ENCODE measurements around the gene BDNF.
A peak's percentile ranks its signal among the peaks of the same experiment; 100 is the strongest.

Gene BDNF

DNA sequence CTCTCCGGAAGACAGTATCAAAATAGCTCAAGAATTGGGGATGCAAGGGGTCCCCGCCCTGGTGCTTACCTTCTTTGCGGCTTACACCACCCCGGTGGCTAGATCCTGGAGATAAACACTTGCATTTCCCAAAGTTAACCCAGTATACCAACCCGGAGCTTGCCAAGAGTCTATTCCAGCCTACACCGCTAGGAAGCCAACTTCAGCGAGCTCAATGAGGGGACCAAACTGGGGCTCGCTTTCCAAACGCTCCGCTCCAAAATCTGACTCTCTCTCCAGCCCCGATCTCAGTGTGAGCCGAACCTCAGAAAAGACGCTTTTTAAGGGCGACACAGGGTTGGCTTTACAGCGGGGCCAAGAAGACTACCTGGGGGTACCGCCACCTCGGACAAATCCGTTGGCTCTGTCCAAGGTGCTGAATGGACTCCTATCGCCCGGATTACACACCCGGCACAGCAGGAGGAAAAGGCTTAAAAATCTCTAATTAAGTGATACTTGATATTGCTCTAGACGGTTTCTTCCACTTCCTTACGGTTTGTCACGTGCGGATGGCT lies 20.1 kb upstream of the BDNF start:
- peaks cover 68% of the 10 kb centered on the region for H3K27me3 ChIP-seq (ENCODE audit: control insufficient read depth, insufficient read depth, low read length, poor library complexity, severe bottlenecking)
- H3K9me3 ChIP-seq (ENCODE audit: control insufficient read depth, low read length) = no peaks in the 10 kb centered on the region
- no peak overlapping the region for H3K27ac ChIP-seq (ENCODE audit: insufficient read depth, low read depth, low read length, poor library complexity, severe bottlenecking)
- WGBS, 2 experiments = 1% methylated on average over 25 of the region's 25 CpGs
- no peak overlapping the region for H3K4me3 ChIP-seq (ENCODE audit: insufficient read depth, low read depth, low read length)
- no peaks in the 10 kb centered on the region for H3K36me3 ChIP-seq (ENCODE audit: control insufficient read depth, insufficient read depth, low read length)
- peaks cover 16% of the 10 kb centered on the region for H3K4me1 ChIP-seq (ENCODE audit: control insufficient read depth, insufficient read depth, low read length)

DNA sequence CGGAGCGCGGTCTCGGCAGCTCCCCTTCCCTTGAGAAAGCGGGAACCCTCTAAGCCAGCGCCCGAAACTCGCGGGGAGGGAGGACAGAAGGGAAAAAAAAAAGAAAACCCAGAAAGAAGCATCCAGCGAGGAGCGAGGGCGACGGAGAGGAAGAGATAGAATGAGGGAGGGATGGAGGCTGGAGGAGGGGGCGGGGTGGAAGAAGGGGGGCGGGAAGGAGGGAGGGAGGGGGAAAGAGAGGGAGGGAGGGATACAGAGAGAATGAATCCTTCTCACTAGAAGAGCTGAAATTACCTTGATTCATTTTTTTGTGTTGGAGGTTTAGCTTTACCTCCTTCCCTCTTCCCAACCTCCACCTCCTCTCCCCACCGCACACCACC lies 19.3 kb upstream of the BDNF start:
- peaks cover 60% of the 10 kb centered on the region for H3K27me3 ChIP-seq (ENCODE audit: control insufficient read depth, insufficient read depth, low read length, poor library complexity, severe bottlenecking)
- H3K9me3 ChIP-seq (ENCODE audit: control insufficient read depth, low read length) = no peaks in the 10 kb centered on the region
- 3 to 5% methylated on average over 11 to 14 of the region's 16 CpGs for WGBS, 2 experiments
- no peaks in the 10 kb centered on the region for H3K36me3 ChIP-seq (ENCODE audit: control insufficient read depth, insufficient read depth, low read length)
- H3K4me3 ChIP-seq (ENCODE audit: insufficient read depth, low read depth, low read length) = peak overlapping the region; percentile 62
- peak overlapping the region; percentile 99 for H3K27ac ChIP-seq (ENCODE audit: insufficient read depth, low read depth, low read length, poor library complexity, severe bottlenecking)
- peaks cover 16% of the 10 kb centered on the region for H3K4me1 ChIP-seq (ENCODE audit: control insufficient read depth, insufficient read depth, low read length)

DNA sequence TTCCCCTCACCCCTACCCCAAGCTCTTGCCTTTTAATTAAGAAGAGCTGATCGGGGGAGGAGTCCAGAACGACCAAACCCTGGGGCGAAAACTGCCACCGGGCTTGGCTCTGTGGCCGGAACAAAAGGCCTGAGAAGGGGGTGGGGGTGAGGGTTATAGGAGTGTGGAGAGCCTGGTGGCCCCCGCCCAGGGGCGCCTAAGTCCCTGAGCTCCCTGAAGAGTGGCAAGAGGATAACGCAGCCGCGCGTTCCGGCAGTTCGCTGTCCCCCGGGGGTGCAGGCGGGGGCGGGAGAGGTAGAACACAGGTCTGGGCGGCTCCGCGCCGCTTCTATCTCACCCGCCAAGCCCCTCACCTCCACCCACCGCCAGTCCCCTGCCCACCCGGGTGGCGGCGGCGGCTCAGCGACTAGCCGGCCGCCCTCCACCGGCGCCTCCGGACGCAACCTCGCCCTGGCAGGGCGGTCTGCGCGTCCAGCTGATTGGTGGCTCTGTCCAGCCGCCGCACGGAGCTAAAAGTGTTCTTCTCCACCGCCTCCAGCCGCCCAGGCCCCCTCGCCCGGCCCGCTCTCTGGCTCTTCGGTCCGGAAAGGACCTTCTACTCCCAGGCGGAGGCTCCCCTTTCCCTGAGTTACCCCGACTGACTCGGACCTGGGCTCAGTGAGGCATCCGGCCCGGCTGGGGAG lies 18.7 kb upstream of the BDNF start:
- Histone ChIP-seq H3K27ac (ENCODE audit: insufficient read depth, low read depth, low read length, poor library complexity, severe bottlenecking) (peak overlapping the region; percentile 99), H3K4me1 (ENCODE audit: control insufficient read depth, insufficient read depth, low read length) (peaks cover 16% of the 10 kb centered on the region), H3K27me3 (ENCODE audit: control insufficient read depth, insufficient read depth, low read length, poor library complexity, severe bottlenecking) (peaks cover 55% of the 10 kb centered on the region), H3K4me3 (ENCODE audit: insufficient read depth, low read depth, low read length) (peak overlapping the region; percentile 62), H3K36me3 (ENCODE audit: control insufficient read depth, insufficient read depth, low read length) (no peaks in the 10 kb centered on the region), H3K9me3 (ENCODE audit: control insufficient read depth, low read length) (no peaks in the 10 kb centered on the region)
- WGBS, 2 experiments = 0% methylated on average over 52 of the region's 52 CpGs

DNA sequence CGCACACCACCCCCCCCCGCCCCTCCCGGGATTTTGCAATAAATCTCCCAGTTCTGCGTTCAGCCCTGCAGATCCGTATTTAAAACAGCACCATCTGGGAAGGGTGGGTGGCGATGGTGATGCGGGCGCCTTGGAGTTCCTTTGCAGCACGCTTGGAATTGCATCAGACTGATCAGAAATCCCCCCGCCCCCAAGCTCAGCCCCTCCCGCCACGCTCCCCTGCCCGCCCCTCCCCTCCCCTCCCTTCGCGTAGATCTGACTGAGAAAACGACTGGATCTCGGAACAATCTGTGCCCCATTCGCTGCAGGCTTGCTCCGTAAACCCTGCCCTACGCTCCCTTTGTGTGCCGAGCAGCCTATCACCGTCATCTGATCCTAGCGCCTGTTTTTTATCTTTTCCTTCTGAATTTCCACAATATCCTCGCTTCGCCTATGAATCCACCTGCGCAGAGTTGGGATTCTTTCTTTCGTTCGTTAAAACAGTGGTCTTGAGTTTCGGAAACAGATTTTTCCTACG lies 18.1 kb upstream of the BDNF start:
- WGBS, 2 experiments = 0% methylated on average over 26 to 30 of the region's 30 CpGs
- peak overlapping the region; percentile 99 for H3K27ac ChIP-seq (ENCODE audit: insufficient read depth, low read depth, low read length, poor library complexity, severe bottlenecking)
- H3K36me3 ChIP-seq (ENCODE audit: control insufficient read depth, insufficient read depth, low read length) = no peaks in the 10 kb centered on the region
- H3K4me1 ChIP-seq (ENCODE audit: control insufficient read depth, insufficient read depth, low read length) = peaks cover 16% of the 10 kb centered on the region
- no peaks in the 10 kb centered on the region for H3K9me3 ChIP-seq (ENCODE audit: control insufficient read depth, low read length)
- H3K27me3 ChIP-seq (ENCODE audit: control insufficient read depth, insufficient read depth, low read length, poor library complexity, severe bottlenecking) = peaks cover 49% of the 10 kb centered on the region
- H3K4me3 ChIP-seq (ENCODE audit: insufficient read depth, low read depth, low read length) = peak overlapping the region; percentile 62

DNA sequence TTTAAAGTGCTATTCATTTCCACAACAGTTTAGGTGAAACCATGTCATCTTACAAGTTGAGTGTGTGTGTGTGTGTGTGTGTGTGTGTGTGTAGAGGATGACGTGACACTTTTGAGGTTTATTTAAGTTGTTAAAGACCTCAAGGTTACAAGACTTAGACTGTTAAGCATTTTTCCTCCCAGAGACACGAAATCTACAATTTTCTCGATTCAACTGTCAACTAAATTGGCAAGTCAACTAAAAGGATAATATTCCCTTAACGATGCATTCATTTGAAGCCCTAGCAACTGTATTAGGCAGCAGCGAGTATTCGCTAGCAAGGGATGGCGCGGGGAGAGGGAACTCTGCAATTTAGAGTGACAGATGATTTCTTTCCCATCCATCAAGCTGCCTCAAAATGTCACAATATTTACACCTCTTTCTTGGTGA lies 17.6 kb upstream of the BDNF start:
- H3K36me3 ChIP-seq (ENCODE audit: control insufficient read depth, insufficient read depth, low read length) = no peaks in the 10 kb centered on the region

DNA sequence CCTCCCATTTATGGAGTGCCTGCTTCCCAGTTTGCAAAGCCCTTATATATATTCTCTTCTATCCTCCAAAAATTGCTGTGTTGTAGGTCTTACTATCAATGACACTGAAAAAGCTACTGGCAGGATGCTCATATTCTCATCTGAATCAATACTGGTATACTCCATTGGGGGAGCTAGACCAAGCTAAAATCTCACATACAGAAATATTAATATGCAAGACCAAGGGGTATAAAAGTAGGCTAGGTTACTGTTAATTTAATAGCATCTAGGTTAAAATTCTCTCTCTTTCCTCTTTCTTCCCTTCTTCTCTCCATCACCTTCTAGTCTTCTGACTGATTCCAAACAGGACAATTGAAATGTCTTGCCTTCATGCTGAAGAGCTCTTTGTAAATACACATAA lies 17.1 kb upstream of the BDNF start:
- Histone ChIP-seq H3K36me3 (ENCODE audit: control insufficient read depth, insufficient read depth, low read length) (no peaks in the 10 kb centered on the region), H3K27ac (ENCODE audit: insufficient read depth, low read depth, low read length, poor library complexity, severe bottlenecking) (no peak overlapping the region), H3K9me3 (ENCODE audit: control insufficient read depth, low read length) (no peaks in the 10 kb centered on the region), H3K4me1 (ENCODE audit: control insufficient read depth, insufficient read depth, low read length) (peaks cover 16% of the 10 kb centered on the region), H3K4me3 (ENCODE audit: insufficient read depth, low read depth, low read length) (peak overlapping the region; percentile 62), H3K27me3 (ENCODE audit: control insufficient read depth, insufficient read depth, low read length, poor library complexity, severe bottlenecking) (peaks cover 39% of the 10 kb centered on the region)

More for the DNA sequence above, 17.6 kb upstream of the BDNF start:
- peaks cover 16% of the 10 kb centered on the region for H3K4me1 ChIP-seq (ENCODE audit: control insufficient read depth, insufficient read depth, low read length)
- peak overlapping the region; percentile 99 for H3K27ac ChIP-seq (ENCODE audit: insufficient read depth, low read depth, low read length, poor library complexity, severe bottlenecking)
- peaks cover 43% of the 10 kb centered on the region for H3K27me3 ChIP-seq (ENCODE audit: control insufficient read depth, insufficient read depth, low read length, poor library complexity, severe bottlenecking)
- H3K4me3 ChIP-seq (ENCODE audit: insufficient read depth, low read depth, low read length) = peak overlapping the region; percentile 62
- H3K9me3 ChIP-seq (ENCODE audit: control insufficient read depth, low read length) = no peaks in the 10 kb centered on the region
- 1 to 2% methylated on average over 8 of the region's 8 CpGs for WGBS, 2 experiments

DNA sequence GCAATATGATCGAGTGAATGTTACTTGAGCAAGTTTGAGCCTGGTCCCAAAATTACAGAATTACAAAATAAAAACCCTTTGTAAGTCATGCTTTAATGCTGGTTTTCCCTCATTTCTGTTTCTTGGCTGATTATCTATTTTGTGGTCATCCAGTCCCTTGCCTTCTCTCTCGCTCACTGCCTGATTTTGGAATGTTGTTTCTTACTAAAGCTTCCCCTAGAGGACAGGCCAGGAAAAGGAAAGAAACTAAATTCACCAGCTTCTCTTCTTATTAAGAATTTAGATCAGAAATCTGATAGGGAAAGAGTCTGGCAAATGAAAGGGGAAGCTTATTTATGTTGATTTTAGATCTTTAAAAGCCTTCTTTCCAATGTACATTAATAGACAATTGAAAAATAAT lies 16.6 kb upstream of the BDNF start:
- Histone ChIP-seq H3K4me1 (ENCODE audit: control insufficient read depth, insufficient read depth, low read length) (peaks cover 13% of the 10 kb centered on the region), H3K36me3 (ENCODE audit: control insufficient read depth, insufficient read depth, low read length) (no peaks in the 10 kb centered on the region), H3K9me3 (ENCODE audit: control insufficient read depth, low read length) (no peaks in the 10 kb centered on the region), H3K4me3 (ENCODE audit: insufficient read depth, low read depth, low read length) (no peak overlapping the region), H3K27ac (ENCODE audit: insufficient read depth, low read depth, low read length, poor library complexity, severe bottlenecking) (no peak overlapping the region), H3K27me3 (ENCODE audit: control insufficient read depth, insufficient read depth, low read length, poor library complexity, severe bottlenecking) (peaks cover 33% of the 10 kb centered on the region)
- WGBS, 2 experiments = 88 to 95% methylated on average over 2 of the region's 2 CpGs

DNA sequence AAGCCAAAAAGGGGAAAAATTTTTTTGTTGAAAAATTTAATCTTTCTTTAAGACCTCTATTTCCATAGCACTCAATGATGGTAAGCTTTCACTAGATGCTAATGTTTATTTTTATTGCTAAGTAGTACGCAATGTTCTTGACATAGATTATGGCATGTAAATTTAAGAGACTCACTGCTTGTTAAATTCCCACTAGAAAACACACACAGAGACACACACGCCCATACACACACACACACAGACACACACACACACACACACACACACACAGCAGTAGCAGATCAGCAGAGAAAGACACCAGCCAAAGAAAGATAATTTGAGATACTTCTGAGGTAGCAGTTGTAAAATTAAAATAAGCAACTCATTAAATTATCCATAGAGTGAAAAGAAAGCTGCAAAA lies 16.0 kb upstream of the BDNF start:
- H3K4me1 ChIP-seq (ENCODE audit: control insufficient read depth, insufficient read depth, low read length) = peaks cover 8% of the 10 kb centered on the region
- H3K27ac ChIP-seq (ENCODE audit: insufficient read depth, low read depth, low read length, poor library complexity, severe bottlenecking) = no peak overlapping the region
- no peak overlapping the region for H3K4me3 ChIP-seq (ENCODE audit: insufficient read depth, low read depth, low read length)
- H3K36me3 ChIP-seq (ENCODE audit: control insufficient read depth, insufficient read depth, low read length) = no peaks in the 10 kb centered on the region
- peaks cover 27% of the 10 kb centered on the region for H3K27me3 ChIP-seq (ENCODE audit: control insufficient read depth, insufficient read depth, low read length, poor library complexity, severe bottlenecking)
- no peaks in the 10 kb centered on the region for H3K9me3 ChIP-seq (ENCODE audit: control insufficient read depth, low read length)
- 100% methylated on average over 1 of the region's 2 CpGs; no CpG with 5 or more reads in 1 of the 2 experiments for WGBS, 2 experiments

DNA sequence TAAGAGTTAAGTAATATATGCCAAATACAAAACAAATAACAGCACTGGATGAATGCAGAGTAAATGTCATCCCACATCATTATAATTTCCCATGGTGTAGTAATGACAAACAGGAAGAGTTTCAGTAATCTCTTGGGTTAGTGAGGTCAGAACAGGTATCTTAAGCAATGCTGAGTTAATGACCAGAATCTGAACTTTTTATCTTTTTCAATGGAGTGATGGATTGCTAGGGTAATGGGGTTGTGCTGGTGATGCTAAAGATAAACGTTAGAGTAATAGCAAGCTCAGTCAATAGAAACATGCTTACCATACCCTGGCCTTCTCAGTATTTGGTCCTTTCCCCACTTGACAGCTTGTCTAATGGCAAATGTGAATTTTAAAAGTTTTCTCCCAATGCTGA lies 11.5 kb upstream of the BDNF start:
- 82 to 86% methylated on average over 1 of the region's 1 CpG for WGBS, 2 experiments
- no peak overlapping the region for H3K4me3 ChIP-seq (ENCODE audit: insufficient read depth, low read depth, low read length)
- H3K36me3 ChIP-seq (ENCODE audit: control insufficient read depth, insufficient read depth, low read length) = no peaks in the 10 kb centered on the region
- H3K27ac ChIP-seq (ENCODE audit: insufficient read depth, low read depth, low read length, poor library complexity, severe bottlenecking) = no peak overlapping the region
- no peaks in the 10 kb centered on the region for H3K4me1 ChIP-seq (ENCODE audit: control insufficient read depth, insufficient read depth, low read length)
- no peaks in the 10 kb centered on the region for H3K9me3 ChIP-seq (ENCODE audit: control insufficient read depth, low read length)
- H3K27me3 ChIP-seq (ENCODE audit: control insufficient read depth, insufficient read depth, low read length, poor library complexity, severe bottlenecking) = no peaks in the 10 kb centered on the region

DNA sequence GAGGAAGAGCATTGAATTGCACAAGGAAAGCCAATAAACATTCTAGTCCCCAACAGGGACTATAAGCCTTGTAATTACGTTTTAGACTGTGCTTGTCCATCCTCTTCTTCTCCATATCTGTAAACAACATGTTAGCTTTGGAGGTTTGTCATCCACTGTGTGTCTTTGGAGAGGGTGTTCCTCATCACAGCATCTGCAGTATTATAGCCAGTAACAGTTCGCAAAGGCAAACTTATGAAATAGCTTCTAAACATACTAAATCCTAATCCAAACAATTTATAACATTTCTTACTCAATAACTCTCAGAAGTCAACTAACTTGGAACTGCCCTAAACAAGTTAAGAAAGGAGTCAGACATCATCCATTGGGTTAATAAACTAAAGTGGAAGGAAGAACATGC lies 10.3 kb upstream of the BDNF start:
- no peaks in the 10 kb centered on the region for H3K9me3 ChIP-seq (ENCODE audit: control insufficient read depth, low read length)
- H3K27me3 ChIP-seq (ENCODE audit: control insufficient read depth, insufficient read depth, low read length, poor library complexity, severe bottlenecking) = no peaks in the 10 kb centered on the region
- H3K27ac ChIP-seq (ENCODE audit: insufficient read depth, low read depth, low read length, poor library complexity, severe bottlenecking) = no peak overlapping the region
- H3K4me1 ChIP-seq (ENCODE audit: control insufficient read depth, insufficient read depth, low read length) = no peaks in the 10 kb centered on the region
- no peak overlapping the region for H3K4me3 ChIP-seq (ENCODE audit: insufficient read depth, low read depth, low read length)
- no peaks in the 10 kb centered on the region for H3K36me3 ChIP-seq (ENCODE audit: control insufficient read depth, insufficient read depth, low read length)
- WGBS, 2 experiments = 84 to 89% methylated on average over 2 of the region's 2 CpGs

All from ectodermal cell (in vitro differentiated cells).